Measurements from ENCODE around the gene SRI.

The SRI gene

GRCh38 chr7:88226201-88226600, 6.4 kb upstream of the SRI start:
- DNase-seq (ENCODE audit: low read depth in 1 of 2, low spot score in 1 of 2) = no peak

- no peak for DNase-seq (ENCODE audit: low read depth in 1 of 2, low spot score in 1 of 2)
Measured at GRCh38 chr7:88224601-88225275, 4.9 kb upstream of the SRI start.

GRCh38 chr7:88223265-88223664, 3.4 kb upstream of the SRI start:
- no peak for DNase-seq (ENCODE audit: low read depth in 1 of 2, low spot score in 1 of 2)

GRCh38 chr7:88218836-88219605, 817 bp downstream of the SRI start:
- peak in 1 of 2 donors; percentile 9 for DNase-seq (ENCODE audit: low read depth in 1 of 2, low spot score in 1 of 2)

- DNase-seq (ENCODE audit: low read depth in 1 of 2, low spot score in 1 of 2) = no peak
Measured at GRCh38 chr7:88218429-88218745, 1.5 kb downstream of the SRI start.

GRCh38 chr7:88217675-88218428, 2.0 kb downstream of the SRI start:
- no peak for DNase-seq (ENCODE audit: low read depth in 1 of 2, low spot score in 1 of 2)

GRCh38 chr7:88216276-88216675, 3.6 kb downstream of the SRI start:
- DNase-seq (ENCODE audit: low read depth in 1 of 2, low spot score in 1 of 2) = no peak

GRCh38 chr7:88215295-88215694, 4.5 kb downstream of the SRI start:
- DNase-seq (ENCODE audit: low read depth in 1 of 2, low spot score in 1 of 2) = no peak

GRCh38 chr7:88214456-88214855, 5.4 kb downstream of the SRI start:
- no peak for DNase-seq (ENCODE audit: low read depth in 1 of 2, low spot score in 1 of 2)

GRCh38 chr7:88212918-88213317, 6.9 kb downstream of the SRI start:
- no peak for DNase-seq (ENCODE audit: low read depth in 1 of 2, low spot score in 1 of 2)

- DNase-seq (ENCODE audit: low read depth in 1 of 2, low spot score in 1 of 2) = no peak
Measured at GRCh38 chr7:88208521-88208920, 11.3 kb downstream of the SRI start.

GRCh38 chr7:88206254-88206653, 13.6 kb downstream of the SRI start:
- no peak for DNase-seq (ENCODE audit: low read depth in 1 of 2, low spot score in 1 of 2)

- no peak for DNase-seq (ENCODE audit: low read depth in 1 of 2, low spot score in 1 of 2)
Measured at GRCh38 chr7:88205179-88205578, 14.7 kb downstream of the SRI start.

GRCh38 chr7:88204525-88205110, 15.2 kb downstream of the SRI start:
- DNase-seq (ENCODE audit: low read depth in 1 of 2, low spot score in 1 of 2) = no peak

GRCh38 chr7:88203401-88203800, 16.4 kb downstream of the SRI start:
- no peak for DNase-seq (ENCODE audit: low read depth in 1 of 2, low spot score in 1 of 2)

- DNase-seq (ENCODE audit: low read depth in 1 of 2, low spot score in 1 of 2) = no peak
Measured at GRCh38 chr7:88202799-88203198, 17.0 kb downstream of the SRI start.

- DNase-seq (ENCODE audit: low read depth in 1 of 2, low spot score in 1 of 2) = no peak
Measured at GRCh38 chr7:88202278-88202677, 17.6 kb downstream of the SRI start.

- DNase-seq (ENCODE audit: low read depth in 1 of 2, low spot score in 1 of 2) = no peak
Measured at GRCh38 chr7:88201305-88201704, 18.5 kb downstream of the SRI start.

- DNase-seq (ENCODE audit: low read depth in 1 of 2, low spot score in 1 of 2) = no peak
Measured at GRCh38 chr7:88200789-88201188, 19.0 kb downstream of the SRI start.

GRCh38 chr7:88200261-88200660, 19.6 kb downstream of the SRI start:
- no peak for DNase-seq (ENCODE audit: low read depth in 1 of 2, low spot score in 1 of 2)

- no peak for DNase-seq (ENCODE audit: low read depth in 1 of 2, low spot score in 1 of 2)
Measured at GRCh38 chr7:88191911-88192310, 27.9 kb downstream of the SRI start.

GRCh38 chr7:88185650-88186049, 34.2 kb downstream of the SRI start:
- no peak for DNase-seq (ENCODE audit: low read depth in 1 of 2, low spot score in 1 of 2)
